IMR-90 (cell line): Measurements from ENCODE around the gene PTPRCAP. TPM values are rescaled to one million over a fixed set of nuclear protein-coding genes. Genes with fewer than 3 reads are reported as not detected.

Experiments
- ATAC-seq: fragments of 200-7000 bp; cut with Tn5 transposase; 2 replicates; pipeline ENCODE4 v1.9.1; 2020; ENCODE audit warnings: low read depth, mild to moderate bottlenecking, moderate library complexity
- BruUV-seq: library from RNA; stranded (reverse); fragments of 400-500 nt; replicated peaks from 2 replicates; lab custom pipeline; 2021; lab: Mats Ljungman, UMichigan
- CTCF ChIA-PET: fragments of 300-600 bp; formaldehyde crosslinking; extraction: SDS; loops from one replicate; lab custom pipeline; 2021; ENCODE audit warnings: antibody characterized with exemption; lab: Yijun Ruan, JAX
- POLR2A ChIA-PET: fragments of 300-600 bp; sonication (Branson Sonifier 250); formaldehyde crosslinking; loops from one replicate; lab custom pipeline; 2022; ENCODE audit warnings: antibody characterized with exemption; ENCODE audit not compliant: unreplicated experiment; lab: Charles Lee
- DNase-seq: peaks from one replicate; pipeline ENCODE4 v3.0.0; 2013
- H2AFZ ChIP-seq: replicated peaks from 2 replicates; pipeline ENCODE3; 2013; ENCODE audit warnings: low read length, mild to moderate bottlenecking; ENCODE audit not compliant: poor library complexity
- H2AK5ac ChIP-seq: 2 replicates; pipeline ENCODE4 v1.6.1; 2013; ENCODE audit warnings: low read depth, low read length, inconsistent platforms
- H2AK9ac ChIP-seq: replicated peaks from 2 replicates; pipeline ENCODE3; 2013; ENCODE audit warnings: mild to moderate bottlenecking, low read depth, low read length, moderate library complexity; ENCODE audit not compliant: poor library complexity
- H2BK120ac ChIP-seq: 2 replicates; pipeline ENCODE4 v1.6.1; 2013; ENCODE audit warnings: low read depth, low read length, inconsistent platforms
- H2BK15ac ChIP-seq: 3 replicates; pipeline ENCODE4 v1.6.1; 2013; ENCODE audit warnings: low read depth, low read length, inconsistent platforms
- H2BK20ac ChIP-seq: 2 replicates; pipeline ENCODE4 v1.6.1; 2013; ENCODE audit warnings: low read depth, mild to moderate bottlenecking, inconsistent platforms, low read length, moderate library complexity
- H2BK5ac ChIP-seq: 2 replicates; pipeline ENCODE4 v1.6.1; 2013; ENCODE audit warnings: mild to moderate bottlenecking, low read depth, low read length, inconsistent platforms; ENCODE audit not compliant: poor library complexity, severe bottlenecking
- H3K14ac ChIP-seq: replicated peaks from 2 replicates; pipeline ENCODE4 v1.6.1; 2013; ENCODE audit warnings: low read depth, low read length, inconsistent platforms
- H3K18ac ChIP-seq: 2 replicates; pipeline ENCODE4 v1.6.1; 2013; ENCODE audit warnings: low read depth, low read length, control low read depth
- H3K23ac ChIP-seq: 2 replicates; pipeline ENCODE4 v1.6.1; 2013; ENCODE audit warnings: low read depth, low read length, inconsistent platforms
- H3K27ac ChIP-seq: 2 replicates; pipeline ENCODE4 v1.5.1; 2013; ENCODE audit warnings: mild to moderate bottlenecking, control low read depth, low read length; ENCODE audit not compliant: insufficient read depth
- H3K27me3 ChIP-seq: 2 replicates; pipeline ENCODE4 v1.6.1; 2013; ENCODE audit warnings: low read length; ENCODE audit not compliant: control insufficient read depth, insufficient read depth
- H3K36me3 ChIP-seq: 2 replicates; pipeline ENCODE4 v1.6.1; 2013; ENCODE audit warnings: low read length, mixed read lengths; ENCODE audit not compliant: control insufficient read depth, insufficient read depth
- H3K4ac ChIP-seq: 2 replicates; pipeline ENCODE4 v1.6.1; 2013; ENCODE audit warnings: low read depth, low read length, inconsistent platforms
- H3K4me1 ChIP-seq: 2 replicates; pipeline ENCODE4 v1.6.1; 2013; ENCODE audit warnings: low read length, mixed read lengths; ENCODE audit not compliant: control insufficient read depth, insufficient read depth
- H3K4me2 ChIP-seq: 2 replicates; pipeline ENCODE4 v1.6.1; 2013; ENCODE audit warnings: low read depth, mild to moderate bottlenecking, control low read depth, low read length, moderate library complexity
- H3K4me3 ChIP-seq: 2 replicates; pipeline ENCODE4 v1.5.1; 2013; ENCODE audit warnings: low read depth, mild to moderate bottlenecking, control low read depth, low read length, moderate library complexity; ENCODE audit not compliant: insufficient read depth
- H3K56ac ChIP-seq: 2 replicates; pipeline ENCODE4 v1.6.1; 2013; ENCODE audit warnings: low read length, inconsistent platforms; ENCODE audit not compliant: insufficient read depth; ENCODE audit errors: extremely low read depth
- H3K79me1 ChIP-seq, 2 experiments: 2 replicates each; pipeline ENCODE4 v1.6.1; 2013; ENCODE audit warnings: low read length in 2 of 2, inconsistent platforms in 1 of 2, low read depth in 1 of 2
- H3K9ac ChIP-seq: 2 replicates; pipeline ENCODE4 v1.6.1; 2013; ENCODE audit warnings: low read depth, low read length, control low read depth
- H3K9me1 ChIP-seq: 2 replicates; pipeline ENCODE4 v1.6.1; 2013; ENCODE audit warnings: low read length, inconsistent platforms; ENCODE audit not compliant: insufficient read depth
- H3K9me3 ChIP-seq: 2 replicates; pipeline ENCODE4 v1.6.1; 2013; ENCODE audit warnings: low read length; ENCODE audit not compliant: control insufficient read depth, insufficient read depth
- H4K20me1 ChIP-seq: 2 replicates; pipeline ENCODE4 v1.6.1; 2013; ENCODE audit warnings: low read length, inconsistent platforms; ENCODE audit not compliant: insufficient read depth
- H4K5ac ChIP-seq: 2 replicates; pipeline ENCODE4 v1.6.1; 2013; ENCODE audit warnings: mild to moderate bottlenecking, low read depth, low read length, control low read depth
- H4K8ac ChIP-seq, 2 experiments: 2 replicates each; pipeline ENCODE4 v1.6.1; 2013; ENCODE audit warnings: low read depth in 2 of 2, low read length in 2 of 2, control low read depth in 1 of 2, inconsistent platforms in 1 of 2
- H4K91ac ChIP-seq: 2 replicates; pipeline ENCODE4 v1.6.1; 2013; ENCODE audit warnings: low read depth, low read length, inconsistent platforms; ENCODE audit not compliant: insufficient read depth
- BHLHE40 ChIP-seq: fragments of 150-350 bp; IDR thresholded peaks from 2 replicates; pipeline ENCODE4 v1.6.1; 2016; ENCODE audit warnings: mild to moderate bottlenecking, low read depth, low read length
- CEBPB ChIP-seq: IDR thresholded peaks from 2 replicates; pipeline ENCODE4 v1.6.1; 2012; ENCODE audit warnings: low read depth, low read length, improper control_type of control experiment
- CHD1 ChIP-seq: IDR thresholded peaks from 2 replicates; pipeline ENCODE4 v1.6.1; 2012; ENCODE audit warnings: low read depth, low read length, improper control_type of control experiment
- FOS ChIP-seq: fragments of 150-350 bp; IDR thresholded peaks from 2 replicates; pipeline ENCODE4 v1.6.1; 2016; ENCODE audit warnings: low read depth, low read length
- MAFK ChIP-seq: IDR thresholded peaks from 2 replicates; pipeline ENCODE4 v1.6.1; 2012; ENCODE audit warnings: low read depth, low read length, improper control_type of control experiment
- MAZ ChIP-seq: IDR thresholded peaks from 2 replicates; pipeline ENCODE4 v1.6.1; 2012; ENCODE audit warnings: low read depth, mild to moderate bottlenecking, low read length, improper control_type of control experiment, moderate library complexity, borderline replicate concordance
- MXI1 ChIP-seq: IDR thresholded peaks from 2 replicates; pipeline ENCODE4 v1.6.1; 2012; ENCODE audit warnings: low read depth, mild to moderate bottlenecking, low read length, moderate library complexity, borderline replicate concordance
- NFE2L2 ChIP-seq: fragments of 150-350 bp; IDR thresholded peaks from 2 replicates; pipeline ENCODE4 v1.6.1; 2016; ENCODE audit warnings: low read depth, mild to moderate bottlenecking, low read length
- POLR2A ChIP-seq: IDR thresholded peaks from 2 replicates; pipeline ENCODE4 v1.6.1; 2012; ENCODE audit warnings: mild to moderate bottlenecking, low read depth, low read length
- RAD21 ChIP-seq: IDR thresholded peaks from 2 replicates; pipeline ENCODE4 v1.6.1; 2012; ENCODE audit warnings: low read length, improper control_type of control experiment
- RCOR1 ChIP-seq: IDR thresholded peaks from 2 replicates; pipeline ENCODE4 v1.6.1; 2012; ENCODE audit warnings: mild to moderate bottlenecking, low read length, improper control_type of control experiment; ENCODE audit not compliant: insufficient replicate concordance
- RFX5 ChIP-seq: IDR thresholded peaks from 2 replicates; pipeline ENCODE4 v1.8.0; 2012; ENCODE audit warnings: low read depth, mild to moderate bottlenecking, low read length, moderate library complexity
- SMC3 ChIP-seq: fragments of 150-350 bp; IDR thresholded peaks from 2 replicates; pipeline ENCODE4 v1.6.1; 2016; ENCODE audit warnings: low read depth, mild to moderate bottlenecking, antibody characterized with exemption, low read length, moderate library complexity
- USF2 ChIP-seq: fragments of 150-350 bp; IDR thresholded peaks from 2 replicates; pipeline ENCODE4 v1.6.1; 2017; ENCODE audit warnings: mild to moderate bottlenecking, antibody characterized with exemption, low read length, low read depth
- WGBS, 2 experiments: methylation state at CpG; one replicate each; pipeline versions ENCODE4 v1.1.5 to v1.1.7; 2013; ENCODE audit warnings: missing lambda C conversion rate in 2 of 2; ENCODE audit not compliant: insufficient read length in 1 of 2; ENCODE audit errors: extremely low coverage in 2 of 2; 5-methylcytosine and 5-hydroxymethylcytosine counted together
- dilution Hi-C: fragments of 300-500 bp; cut with HindIII; formaldehyde crosslinking; loops from one replicate; pipeline ENCODE4 v1.14.3; 2018; ENCODE audit warnings: low sequenced_read_pairs; ENCODE audit not compliant: unreplicated experiment
- in situ Hi-C: fragments of 300-500 bp; cut with MboI; formaldehyde crosslinking; loops from 3 replicates; pipeline ENCODE4 v1.14.3; 2019; ENCODE audit warnings: low sequenced_read_pairs, inconsistent platforms, mixed read lengths
- intact Hi-C: fragments of 100-400 bp; cut with micrococcal nuclease; formaldehyde crosslinking; loops from 2 replicates; pipeline ENCODE4 v1.10.0; 2022
- polyA plus RNA-seq, 3 experiments: library from polyadenylated mRNA; depleted of rRNA; stranded (reverse); fragments of >200 nt; gene quantifications; 2 replicates each; pipeline ENCODE4 v1.2.3, GENCODE V29; 2012; ENCODE audit warnings: low replicate concordance in 1 of 3
- total RNA-seq: library from RNA; depleted of rRNA; stranded (reverse); fragments of >200 nt; gene quantifications from 2 replicates; pipeline ENCODE4 v1.2.3, GENCODE V29; 2012
- TF ChIP-seq, protein P1 (sequence below): fragments of 150-350 bp; IDR thresholded peaks from 2 replicates; pipeline ENCODE4 v1.6.1; 2016; ENCODE audit warnings: low read depth, mild to moderate bottlenecking, low read length, moderate library complexity, borderline replicate concordance
- TF ChIP-seq, protein P2 (sequence below): conservative IDR thresholded peaks from 2 replicates; pipeline ENCODE4 v1.5.1; 2012; ENCODE audit warnings: mild to moderate bottlenecking, low read depth, low read length, improper control_type of control experiment

Gene PTPRCAP
- total and polyA plus RNA-seq, 2 of the 4 experiments (the other 2 are of a cell fraction): 0.24 TPM; not detected in 1

DNA sequence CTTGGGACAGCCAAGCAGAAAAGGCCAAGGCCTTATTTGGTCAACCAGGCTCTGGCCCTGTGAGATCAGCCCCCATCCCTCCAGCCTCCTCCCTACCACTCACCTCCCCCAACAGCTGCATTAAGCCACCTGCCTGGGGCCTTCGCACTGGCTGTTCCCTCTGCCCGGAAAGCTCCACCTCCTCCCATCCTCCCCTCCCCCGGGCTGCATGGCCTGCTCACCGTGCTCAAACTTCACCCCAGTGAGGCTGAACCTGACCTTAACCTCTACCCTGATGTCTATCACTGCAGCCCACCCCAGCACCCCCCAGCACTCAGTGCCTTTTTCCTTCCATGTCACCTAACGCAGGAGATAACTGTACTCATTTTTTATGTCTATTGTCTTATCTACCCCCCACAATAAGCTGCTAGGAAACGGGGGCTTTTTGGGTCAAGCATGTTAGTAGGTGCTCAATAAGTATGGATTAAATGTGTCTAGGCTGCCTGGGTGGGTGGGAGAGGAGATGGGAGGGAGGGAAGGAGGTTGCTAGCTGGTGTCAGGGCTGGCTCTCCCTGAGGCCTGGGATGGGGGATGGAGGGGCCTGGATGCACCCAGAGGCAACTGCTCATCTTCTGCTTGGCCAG, 912 bp downstream of the PTPRCAP start:
- BruUV-seq: no TSS peak
- dilution Hi-C loops: no loop called here

More for the DNA sequence above, 912 bp downstream of the PTPRCAP start:
- H4K20me1 ChIP-seq: no peaks in the 10 kb centered on the region; the same call in none of the 2 replicates
- no peak overlapping the region for H2AK5ac ChIP-seq
- WGBS, 2 experiments: 30% methylated on average over 2 of the region's 6 CpGs; no CpG with 5 or more reads in 1 of the 2 experiments
- no peak for TF ChIP-seq FOS
- no peak for TF ChIP-seq BHLHE40
- TF ChIP-seq, protein P1, sequence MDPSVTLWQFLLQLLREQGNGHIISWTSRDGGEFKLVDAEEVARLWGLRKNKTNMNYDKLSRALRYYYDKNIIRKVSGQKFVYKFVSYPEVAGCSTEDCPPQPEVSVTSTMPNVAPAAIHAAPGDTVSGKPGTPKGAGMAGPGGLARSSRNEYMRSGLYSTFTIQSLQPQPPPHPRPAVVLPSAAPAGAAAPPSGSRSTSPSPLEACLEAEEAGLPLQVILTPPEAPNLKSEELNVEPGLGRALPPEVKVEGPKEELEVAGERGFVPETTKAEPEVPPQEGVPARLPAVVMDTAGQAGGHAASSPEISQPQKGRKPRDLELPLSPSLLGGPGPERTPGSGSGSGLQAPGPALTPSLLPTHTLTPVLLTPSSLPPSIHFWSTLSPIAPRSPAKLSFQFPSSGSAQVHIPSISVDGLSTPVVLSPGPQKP: no peak
- TF ChIP-seq, protein P2, sequence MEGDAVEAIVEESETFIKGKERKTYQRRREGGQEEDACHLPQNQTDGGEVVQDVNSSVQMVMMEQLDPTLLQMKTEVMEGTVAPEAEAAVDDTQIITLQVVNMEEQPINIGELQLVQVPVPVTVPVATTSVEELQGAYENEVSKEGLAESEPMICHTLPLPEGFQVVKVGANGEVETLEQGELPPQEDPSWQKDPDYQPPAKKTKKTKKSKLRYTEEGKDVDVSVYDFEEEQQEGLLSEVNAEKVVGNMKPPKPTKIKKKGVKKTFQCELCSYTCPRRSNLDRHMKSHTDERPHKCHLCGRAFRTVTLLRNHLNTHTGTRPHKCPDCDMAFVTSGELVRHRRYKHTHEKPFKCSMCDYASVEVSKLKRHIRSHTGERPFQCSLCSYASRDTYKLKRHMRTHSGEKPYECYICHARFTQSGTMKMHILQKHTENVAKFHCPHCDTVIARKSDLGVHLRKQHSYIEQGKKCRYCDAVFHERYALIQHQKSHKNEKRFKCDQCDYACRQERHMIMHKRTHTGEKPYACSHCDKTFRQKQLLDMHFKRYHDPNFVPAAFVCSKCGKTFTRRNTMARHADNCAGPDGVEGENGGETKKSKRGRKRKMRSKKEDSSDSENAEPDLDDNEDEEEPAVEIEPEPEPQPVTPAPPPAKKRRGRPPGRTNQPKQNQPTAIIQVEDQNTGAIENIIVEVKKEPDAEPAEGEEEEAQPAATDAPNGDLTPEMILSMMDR: no peak
- TF ChIP-seq USF2: no peak
- no peak for TF ChIP-seq SMC3
- no peak for TF ChIP-seq MXI1
- TF ChIP-seq RCOR1: no peak
- no peak for TF ChIP-seq NFE2L2
- no peak for TF ChIP-seq MAZ
- TF ChIP-seq RFX5: no peak
- TF ChIP-seq MAFK: no peak
- TF ChIP-seq POLR2A: no peak
- TF ChIP-seq CEBPB: no peak
- no peak for TF ChIP-seq RAD21
- TF ChIP-seq CHD1: no peak
- intact Hi-C loops (no loop called here), in situ Hi-C loops (no loop called here)
- no peak overlapping the region for H3K4me3 ChIP-seq
- H3K27me3 ChIP-seq: no peaks in the 10 kb centered on the region
- no peak overlapping the region for H3K23ac ChIP-seq
- CTCF ChIA-PET: no interaction called here
- no peak overlapping the region for H3K56ac ChIP-seq
- no peak for ATAC-seq
- H2AK9ac ChIP-seq: no peak overlapping the region
- peaks cover 62% of the 10 kb centered on the region for H3K36me3 ChIP-seq
- H3K4ac ChIP-seq: no peak overlapping the region
- no peak for DNase-seq
- no peak overlapping the region for H4K8ac ChIP-seq
- no peak overlapping the region for H3K18ac ChIP-seq
- no peak overlapping the region for H3K4me2 ChIP-seq
- H3K9me3 ChIP-seq: no peaks in the 10 kb centered on the region
- H2BK5ac ChIP-seq: no peak overlapping the region
- H3K14ac ChIP-seq: no peak overlapping the region
- POLR2A ChIA-PET: no interaction called here
- H3K9ac ChIP-seq: no peak overlapping the region
- H3K27ac ChIP-seq: no peak overlapping the region
- H3K4me1 ChIP-seq: no peaks in the 10 kb centered on the region
- H3K9me1 ChIP-seq: no peaks in the 10 kb centered on the region
- no peak overlapping the region for H2BK120ac ChIP-seq
- H2BK15ac ChIP-seq: no peak overlapping the region
- no peak overlapping the region for H4K91ac ChIP-seq
- no peak overlapping the region for H2BK20ac ChIP-seq
- H4K5ac ChIP-seq: no peak overlapping the region
- peaks cover 0 to 10% of the 10 kb centered on the region in 2 experiments; a peak in 1 of 4 replicates for H3K79me1 ChIP-seq
- peak overlapping the region; percentile 7 for H2AFZ ChIP-seq
